ENCODE measurements around the gene TPM2. TPM values are rescaled to one million over a fixed set of nuclear protein-coding genes. Genes with fewer than 3 reads are reported as not detected.

The TPM2 gene
- total RNA-seq, 1 donor from 2014 or later, result 174 TPM

DNA sequence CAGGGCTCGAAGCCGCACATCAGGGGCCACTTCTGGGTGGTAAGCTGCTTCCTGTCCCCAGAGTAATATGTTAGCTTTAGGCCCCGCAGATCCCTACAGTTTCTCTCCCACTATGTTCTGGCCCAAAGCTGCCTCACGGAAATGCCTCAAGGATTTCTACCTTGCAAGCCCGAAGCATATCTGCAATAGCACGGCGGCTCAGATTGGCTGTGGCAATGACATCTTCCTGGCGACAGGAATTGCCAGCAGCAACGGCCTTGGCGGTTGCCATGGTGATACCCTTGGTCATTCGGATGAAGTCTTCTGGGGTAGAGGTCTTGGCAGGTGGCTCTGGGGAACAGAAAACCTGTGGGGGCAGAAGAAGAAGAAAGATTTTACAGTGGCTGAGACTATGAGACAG is 10.3 kb upstream of the TPM2 start:
- Histone ChIP-seq H3K79me2 (ENCODE audit: low read depth) (no peaks in the 10 kb centered on the region), H3K27me3 (no peaks in the 10 kb centered on the region), H3K4me3 (no peak overlapping the region), H3F3A (ENCODE audit: low read depth) (no peaks in the 10 kb centered on the region), H4K20me1 (ENCODE audit: low read depth) (peaks cover 4% of the 10 kb centered on the region), H2AFZ (replicated peaks) (no peak overlapping the region), H3K9ac (no peak overlapping the region), H3K4me2 (no peak overlapping the region), H3K4me1 (no peaks in the 10 kb centered on the region), H3K36me3 (no peaks in the 10 kb centered on the region), H3K9me3 (ENCODE audit: low read depth) (no peaks in the 10 kb centered on the region), H3K27ac (no peak overlapping the region)
- no peaks in the 10 kb centered on the region for H3K4me1 Mint-ChIP-seq
- H3K36me3 Mint-ChIP-seq, result peaks cover 23% of the 10 kb centered on the region
- DNase-seq (ENCODE audit: low spot score), result no peak
- TF ChIP-seq, protein P1, sequence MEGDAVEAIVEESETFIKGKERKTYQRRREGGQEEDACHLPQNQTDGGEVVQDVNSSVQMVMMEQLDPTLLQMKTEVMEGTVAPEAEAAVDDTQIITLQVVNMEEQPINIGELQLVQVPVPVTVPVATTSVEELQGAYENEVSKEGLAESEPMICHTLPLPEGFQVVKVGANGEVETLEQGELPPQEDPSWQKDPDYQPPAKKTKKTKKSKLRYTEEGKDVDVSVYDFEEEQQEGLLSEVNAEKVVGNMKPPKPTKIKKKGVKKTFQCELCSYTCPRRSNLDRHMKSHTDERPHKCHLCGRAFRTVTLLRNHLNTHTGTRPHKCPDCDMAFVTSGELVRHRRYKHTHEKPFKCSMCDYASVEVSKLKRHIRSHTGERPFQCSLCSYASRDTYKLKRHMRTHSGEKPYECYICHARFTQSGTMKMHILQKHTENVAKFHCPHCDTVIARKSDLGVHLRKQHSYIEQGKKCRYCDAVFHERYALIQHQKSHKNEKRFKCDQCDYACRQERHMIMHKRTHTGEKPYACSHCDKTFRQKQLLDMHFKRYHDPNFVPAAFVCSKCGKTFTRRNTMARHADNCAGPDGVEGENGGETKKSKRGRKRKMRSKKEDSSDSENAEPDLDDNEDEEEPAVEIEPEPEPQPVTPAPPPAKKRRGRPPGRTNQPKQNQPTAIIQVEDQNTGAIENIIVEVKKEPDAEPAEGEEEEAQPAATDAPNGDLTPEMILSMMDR (IDR thresholded peaks at IDR 0.05), result no peak
- TF ChIP-seq EZH2 (IDR thresholded peaks at IDR 0.05) (no peak), EZH2phosphoT487 (IDR thresholded peaks at IDR 0.05) (no peak)
- no peak overlapping the region for H3K4me3 Mint-ChIP-seq
- H3K27ac Mint-ChIP-seq, result no peak overlapping the region
- H3K9me3 Mint-ChIP-seq, result no peaks in the 10 kb centered on the region
- H3K27me3 Mint-ChIP-seq (ENCODE audit: insufficient read depth, low read depth), result peaks cover 6% of the 10 kb centered on the region

DNA sequence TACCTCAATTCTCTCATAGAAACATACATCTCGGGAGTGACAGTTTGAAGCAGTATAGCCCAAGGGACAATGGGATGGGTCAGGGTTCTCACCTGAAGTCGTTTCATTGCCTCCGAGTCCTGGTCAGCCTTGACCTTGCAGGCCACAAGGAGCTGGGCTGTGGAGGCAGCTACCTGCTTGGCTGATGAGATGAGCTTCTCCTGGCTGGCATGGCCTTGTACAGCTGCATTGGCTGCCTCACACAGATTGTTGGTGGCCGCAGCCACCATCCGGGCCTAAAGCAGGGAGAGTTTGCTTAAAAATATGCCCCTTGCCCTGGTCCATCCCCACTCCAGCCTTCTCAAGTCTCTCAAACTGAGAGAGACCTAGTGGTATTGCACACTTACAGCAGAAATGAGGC is 8.5 kb upstream of the TPM2 start:
- H3K27me3 Mint-ChIP-seq (ENCODE audit: insufficient read depth, low read depth), result peaks cover 3% of the 10 kb centered on the region
- no peak overlapping the region for H3K27ac ChIP-seq
- no peak for DNase-seq (ENCODE audit: low spot score)
- no peaks in the 10 kb centered on the region for H3K4me1 Mint-ChIP-seq
- no peak overlapping the region for H3K9ac ChIP-seq
- H3F3A ChIP-seq (ENCODE audit: low read depth), result no peaks in the 10 kb centered on the region
- no peaks in the 10 kb centered on the region for H3K27me3 ChIP-seq
- H3K9me3 ChIP-seq (ENCODE audit: low read depth), result no peaks in the 10 kb centered on the region
- H3K36me3 Mint-ChIP-seq, result peaks cover 15% of the 10 kb centered on the region
- H3K27ac Mint-ChIP-seq, result no peak overlapping the region
- no peaks in the 10 kb centered on the region for H3K79me2 ChIP-seq (ENCODE audit: low read depth)
- H3K4me3 Mint-ChIP-seq, result no peak overlapping the region
- H3K4me1 ChIP-seq, result no peaks in the 10 kb centered on the region
- no peak for TF ChIP-seq EZH2phosphoT487 (IDR thresholded peaks at IDR 0.05)
- no peak for TF ChIP-seq EZH2 (IDR thresholded peaks at IDR 0.05)
- TF ChIP-seq, protein P1 (IDR thresholded peaks at IDR 0.05), result no peak
- H3K4me3 ChIP-seq, result no peak overlapping the region
- no peaks in the 10 kb centered on the region for H3K36me3 ChIP-seq
- no peak overlapping the region for H2AFZ ChIP-seq (replicated peaks)
- H3K4me2 ChIP-seq, result no peak overlapping the region
- H3K9me3 Mint-ChIP-seq, result no peaks in the 10 kb centered on the region
- peaks cover 4% of the 10 kb centered on the region for H4K20me1 ChIP-seq (ENCODE audit: low read depth)

DNA sequence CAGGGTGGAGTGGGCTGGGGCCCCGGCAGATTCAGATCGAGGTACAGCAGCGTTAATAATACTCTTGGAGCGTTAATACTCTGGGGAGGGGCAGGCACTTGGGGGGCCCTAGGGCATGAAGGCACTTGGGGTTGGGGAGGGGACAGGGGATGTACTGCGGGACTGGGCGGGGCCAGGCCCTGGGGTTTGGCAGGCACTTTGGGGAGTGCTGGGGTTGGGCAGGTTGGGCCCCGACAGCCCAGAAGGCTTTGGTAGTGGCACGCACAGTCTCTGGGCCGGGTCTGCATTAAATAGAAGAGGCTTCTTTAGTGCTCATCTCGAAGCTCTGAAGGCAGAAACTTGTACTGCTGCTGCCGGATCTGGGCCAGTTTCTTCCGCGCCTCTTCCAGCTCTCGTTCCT is 7.8 kb upstream of the TPM2 start:
- no peak overlapping the region for H3K9ac ChIP-seq
- no peaks in the 10 kb centered on the region for H3K79me2 ChIP-seq (ENCODE audit: low read depth)
- no peak overlapping the region for H2AFZ ChIP-seq (replicated peaks)
- H4K20me1 ChIP-seq (ENCODE audit: low read depth), result peaks cover 4% of the 10 kb centered on the region
- Mint-ChIP-seq H3K4me1 (no peaks in the 10 kb centered on the region), H3K36me3 (peaks cover 11% of the 10 kb centered on the region), H3K9me3 (no peaks in the 10 kb centered on the region), H3K27ac (no peak overlapping the region), H3K4me3 (no peak overlapping the region), H3K27me3 (ENCODE audit: insufficient read depth, low read depth) (peaks cover 3% of the 10 kb centered on the region)
- H3K9me3 ChIP-seq (ENCODE audit: low read depth), result no peaks in the 10 kb centered on the region
- no peak overlapping the region for H3K4me3 ChIP-seq
- no peaks in the 10 kb centered on the region for H3K36me3 ChIP-seq
- H3K27me3 ChIP-seq, result no peaks in the 10 kb centered on the region
- H3F3A ChIP-seq (ENCODE audit: low read depth), result peaks cover 2% of the 10 kb centered on the region
- DNase-seq (ENCODE audit: low spot score), result no peak
- H3K4me1 ChIP-seq, result no peaks in the 10 kb centered on the region
- TF ChIP-seq, protein P1 (IDR thresholded peaks at IDR 0.05), result no peak
- TF ChIP-seq EZH2phosphoT487 (IDR thresholded peaks at IDR 0.05) (no peak), EZH2 (IDR thresholded peaks at IDR 0.05) (no peak)
- H3K27ac ChIP-seq, result no peak overlapping the region
- H3K4me2 ChIP-seq, result no peak overlapping the region

Data from neural progenitor cell (in vitro differentiated cells).